Lung (tissue), 12 donors: Measurements from ENCODE around the gene ERAS. TPM values are rescaled to one million over a fixed set of nuclear protein-coding genes. Genes with fewer than 3 reads are reported as not detected.
A peak's percentile ranks its signal among the peaks of the same experiment; 100 is the strongest.

Experiments used
- ATAC-seq: fragments of 200-7000 bp; cut with Tn5 transposase; one replicate; pipeline ENCODE4 v1.9.1; 2020; ENCODE audit warnings: moderate number of reproducible peaks; ENCODE audit not compliant: insufficient read depth, low FRiP score
- DNase-seq, 3 donors: peaks; one replicate each; pipeline ENCODE4 v3.0.0-alpha.2; 2013 to 2017
- H3K27ac ChIP-seq, 2 donors: one replicate each; pipeline ENCODE4 v1.5.1; 2013; ENCODE audit warnings: mild to moderate bottlenecking in 2 of 2, moderate library complexity in 2 of 2, control low read depth in 1 of 2, inconsistent platforms in 1 of 2, low read depth in 1 of 2, low read length in 1 of 2
- H3K27me3 ChIP-seq, 3 donors: one replicate each; pipeline ENCODE4 v1.5.1; 2013; ENCODE audit warnings: low read length in 2 of 3; ENCODE audit not compliant: control insufficient read depth in 3 of 3, insufficient read depth in 3 of 3
- H3K36me3 ChIP-seq, 4 donors: one replicate each; pipeline ENCODE4 v1.5.1; 2013; ENCODE audit warnings: low read length in 4 of 4, mild to moderate bottlenecking in 1 of 4, moderate library complexity in 1 of 4; ENCODE audit not compliant: control insufficient read depth in 4 of 4, insufficient read depth in 4 of 4
- H3K4me1 ChIP-seq, 5 donors: one replicate each; pipeline ENCODE4 v1.5.1; 2013; ENCODE audit warnings: low read length in 5 of 5, mild to moderate bottlenecking in 2 of 5, moderate library complexity in 1 of 5; ENCODE audit not compliant: control insufficient read depth in 5 of 5, insufficient read depth in 5 of 5
- H3K4me3 ChIP-seq: one replicate; pipeline ENCODE4 v1.5.1; 2013; ENCODE audit warnings: mild to moderate bottlenecking, control low read depth, moderate library complexity
- H3K9ac ChIP-seq, 2 donors: one replicate each; pipeline ENCODE4 v1.5.1; 2013; ENCODE audit warnings: low read length in 2 of 2, control low read depth in 1 of 2; ENCODE audit not compliant: insufficient read depth in 1 of 2
- H3K9me3 ChIP-seq, 4 donors: one replicate each; pipeline ENCODE4 v1.5.1; 2013; ENCODE audit warnings: low read length in 3 of 4, mild to moderate bottlenecking in 1 of 4, moderate library complexity in 1 of 4; ENCODE audit not compliant: control insufficient read depth in 4 of 4, insufficient read depth in 3 of 4
- WGBS, 2 donors: extraction: QIAGEN DNeasy Blood & Tissue Kit; methylation state at CpG; one replicate each; pipeline ENCODE4 v1.1.7; 2013; 5-methylcytosine and 5-hydroxymethylcytosine counted together
- polyA plus RNA-seq, 2 donors: library from polyadenylated mRNA; stranded (reverse); fragments of 200-250 nt; gene quantifications; one replicate each; pipeline ENCODE4 v1.2.1, GENCODE V29; 2013
- total RNA-seq, 2 donors: library from RNA; depleted of rRNA in 1 of 2; stranded (reverse); fragments of >200 nt in 1 of 2; gene quantifications; one replicate each; pipeline ENCODE4 v1.2.1, GENCODE V29; 2014 to 2021
- TF ChIP-seq, protein P1 (sequence below): IDR thresholded peaks from 2 replicates; pipeline ENCODE4 v1.5.1; 2012; ENCODE audit warnings: mild to moderate bottlenecking; ENCODE audit errors: control extremely low read depth, extremely low read depth
- donor health status: control.
- donor health status: control.
- donor health status: Bipolar disorder and iron deficiency.
- donor health status: healthy.
- donor health status: DM: yes; HTN: yes; CAD: no.

ERAS gene
- total and polyA plus RNA-seq, 4 donors, result 0.24 TPM; not detected in 3

- Histone ChIP-seq H3K9me3 (peaks cover 0 to 16% (median 0%) of the 10 kb centered on the region in 4 donors), H3K4me3 (no peak overlapping the region), H3K27ac (no peak overlapping the region), H3K4me1 (peaks cover 0 to 2% (median 0%) of the 10 kb centered on the region in 5 donors), H3K36me3 (no peaks in the 10 kb centered on the region), H3K9ac (no peak overlapping the region), H3K27me3 (peaks cover 2 to 43% (median 26%) of the 10 kb centered on the region in 3 donors)
- no peak for DNase-seq
- ATAC-seq, result no peak
- TF ChIP-seq, protein P1, sequence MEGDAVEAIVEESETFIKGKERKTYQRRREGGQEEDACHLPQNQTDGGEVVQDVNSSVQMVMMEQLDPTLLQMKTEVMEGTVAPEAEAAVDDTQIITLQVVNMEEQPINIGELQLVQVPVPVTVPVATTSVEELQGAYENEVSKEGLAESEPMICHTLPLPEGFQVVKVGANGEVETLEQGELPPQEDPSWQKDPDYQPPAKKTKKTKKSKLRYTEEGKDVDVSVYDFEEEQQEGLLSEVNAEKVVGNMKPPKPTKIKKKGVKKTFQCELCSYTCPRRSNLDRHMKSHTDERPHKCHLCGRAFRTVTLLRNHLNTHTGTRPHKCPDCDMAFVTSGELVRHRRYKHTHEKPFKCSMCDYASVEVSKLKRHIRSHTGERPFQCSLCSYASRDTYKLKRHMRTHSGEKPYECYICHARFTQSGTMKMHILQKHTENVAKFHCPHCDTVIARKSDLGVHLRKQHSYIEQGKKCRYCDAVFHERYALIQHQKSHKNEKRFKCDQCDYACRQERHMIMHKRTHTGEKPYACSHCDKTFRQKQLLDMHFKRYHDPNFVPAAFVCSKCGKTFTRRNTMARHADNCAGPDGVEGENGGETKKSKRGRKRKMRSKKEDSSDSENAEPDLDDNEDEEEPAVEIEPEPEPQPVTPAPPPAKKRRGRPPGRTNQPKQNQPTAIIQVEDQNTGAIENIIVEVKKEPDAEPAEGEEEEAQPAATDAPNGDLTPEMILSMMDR, result no peak
- 40 to 53% methylated on average over 9 of the region's 9 CpGs for WGBS, 2 donors
Observed at GRCh38 chrX:48833542-48834138, 7.3 kb downstream of the ERAS start.

GRCh38 chrX:48834383-48834709 lies 8.0 kb downstream of the ERAS start:
- DNase-seq (no peak), ATAC-seq (no peak)
- no peaks in the 10 kb centered on the region for H3K36me3 ChIP-seq
- peaks cover 0 to 37% (median 26%) of the 10 kb centered on the region in 3 donors for H3K27me3 ChIP-seq
- WGBS, 2 donors, result 7 to 32% methylated on average over 7 of the region's 7 CpGs
- no peak overlapping the region for H3K9ac ChIP-seq
- peaks cover 0 to 11% (median 0%) of the 10 kb centered on the region in 4 donors for H3K9me3 ChIP-seq
- H3K27ac ChIP-seq, result no peak overlapping the region
- TF ChIP-seq, protein P1, result no peak
- peaks cover 0 to 2% (median 0%) of the 10 kb centered on the region in 5 donors for H3K4me1 ChIP-seq
- H3K4me3 ChIP-seq, result no peak overlapping the region

- Histone ChIP-seq H3K36me3 (no peaks in the 10 kb centered on the region), H3K9ac (no peak within 1 kb of the TSS), H3K4me3 (no peak within 1 kb of the TSS), H3K9me3 (peaks cover 0 to 8% (median 0%) of the 10 kb centered on the region in 4 donors), H3K27me3 (peaks cover 0 to 34% (median 26%) of the 10 kb centered on the region in 3 donors), H3K4me1 (peaks cover 0 to 2% (median 0%) of the 10 kb centered on the region in 5 donors), H3K27ac (no peak within 1 kb of the TSS)
- DNase-seq (peak in 2 of 3 donors; percentile 24 to 55), ATAC-seq (no peak)
- TF ChIP-seq, protein P1, result no peak
- WGBS, 2 donors, result 33 to 43% methylated on average over 15 to 35 of the region's 35 CpGs
Observed at GRCh38 chrX:48835524-48836329, 9.4 kb downstream of the ERAS start, which contains the start of gene PCSK1N. TSS of gene PCSK1N (minus strand) at chrX:48835610. CDS start at chrX:48835532, 78 bp downstream.
